H1 (cell line): ENCODE data around the gene TTC21A.

Experiments
- BACH1 ChIP-seq: IDR thresholded peaks from 2 replicates; pipeline ENCODE4 v1.6.1; 2012; ENCODE audit warnings: low read length, improper control_type of control experiment
- CEBPB ChIP-seq: IDR thresholded peaks from 2 replicates; pipeline ENCODE4 v1.6.1; 2012; ENCODE audit warnings: low read depth, low read length
- EZH2 ChIP-seq: fragments of 200-600 bp; sonication (generic); IDR thresholded peaks from 2 replicates; pipeline ENCODE4 v1.7.1; 2012; ENCODE audit warnings: low read depth, mild to moderate bottlenecking, moderate library complexity, low read length, inconsistent platforms; ENCODE audit not compliant: severe bottlenecking
- GABPA ChIP-seq: IDR thresholded peaks from 2 replicates; pipeline ENCODE4 v1.6.1; 2011; ENCODE audit warnings: mild to moderate bottlenecking, low read length, moderate library complexity, borderline replicate concordance; ENCODE audit not compliant: insufficient read depth
- MAFK ChIP-seq: IDR thresholded peaks from 2 replicates; pipeline ENCODE4 v1.6.1; 2012; ENCODE audit warnings: low read depth, mild to moderate bottlenecking, improper control_type of control experiment, low read length
- POLR2A ChIP-seq, 2 experiments: IDR thresholded peaks; 1 replicate in 1 of 2; 2 replicates in 1 of 2; pipeline ENCODE4 v1.6.1; 2011; ENCODE audit warnings: low read depth in 2 of 2, low read length in 2 of 2, mild to moderate bottlenecking in 2 of 2; ENCODE audit errors: control extremely low read depth in 1 of 2
- POLR2AphosphoS5 ChIP-seq: IDR thresholded peaks from 2 replicates; pipeline ENCODE4 v1.6.1; 2011; ENCODE audit warnings: low read depth, low read length
- TBP ChIP-seq: IDR thresholded peaks from 2 replicates; pipeline ENCODE4 v1.6.1; 2011; ENCODE audit warnings: low read depth, low read length, improper control_type of control experiment
- TF ChIP-seq, protein P1 (sequence below), 3 experiments: IDR thresholded peaks; 1 replicate in 2 of 3; 2 replicates in 1 of 3; pipeline versions ENCODE4 v1.5.1 to v1.6.1; 2011; ENCODE audit warnings: low read length in 3 of 3, mild to moderate bottlenecking in 3 of 3, inconsistent platforms in 2 of 3, low read depth in 1 of 3, moderate library complexity in 1 of 3; ENCODE audit not compliant: insufficient read depth in 1 of 3; ENCODE audit errors: control extremely low read depth in 1 of 3

DNA sequence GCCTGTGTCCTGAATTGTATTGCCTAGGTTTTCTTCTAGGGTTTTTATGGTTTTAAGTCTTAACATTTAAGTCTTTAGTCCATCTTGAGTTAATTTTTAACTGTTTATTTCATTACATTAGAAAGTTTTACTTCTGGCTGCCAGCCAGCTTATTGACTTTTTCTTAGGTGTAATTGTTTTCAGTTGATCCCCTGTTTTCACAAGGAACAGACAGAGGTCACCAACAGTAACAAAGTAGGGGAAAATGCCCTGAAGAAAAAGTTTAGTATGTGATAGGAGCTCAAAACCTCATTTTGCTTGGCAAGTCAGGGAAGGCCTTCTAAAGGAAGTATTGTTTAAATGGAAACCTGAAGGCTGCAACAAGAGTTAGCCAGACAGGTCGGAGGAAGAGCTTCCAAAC is 45.3 kb upstream of the TTC21A start:
- TF ChIP-seq, protein P1, sequence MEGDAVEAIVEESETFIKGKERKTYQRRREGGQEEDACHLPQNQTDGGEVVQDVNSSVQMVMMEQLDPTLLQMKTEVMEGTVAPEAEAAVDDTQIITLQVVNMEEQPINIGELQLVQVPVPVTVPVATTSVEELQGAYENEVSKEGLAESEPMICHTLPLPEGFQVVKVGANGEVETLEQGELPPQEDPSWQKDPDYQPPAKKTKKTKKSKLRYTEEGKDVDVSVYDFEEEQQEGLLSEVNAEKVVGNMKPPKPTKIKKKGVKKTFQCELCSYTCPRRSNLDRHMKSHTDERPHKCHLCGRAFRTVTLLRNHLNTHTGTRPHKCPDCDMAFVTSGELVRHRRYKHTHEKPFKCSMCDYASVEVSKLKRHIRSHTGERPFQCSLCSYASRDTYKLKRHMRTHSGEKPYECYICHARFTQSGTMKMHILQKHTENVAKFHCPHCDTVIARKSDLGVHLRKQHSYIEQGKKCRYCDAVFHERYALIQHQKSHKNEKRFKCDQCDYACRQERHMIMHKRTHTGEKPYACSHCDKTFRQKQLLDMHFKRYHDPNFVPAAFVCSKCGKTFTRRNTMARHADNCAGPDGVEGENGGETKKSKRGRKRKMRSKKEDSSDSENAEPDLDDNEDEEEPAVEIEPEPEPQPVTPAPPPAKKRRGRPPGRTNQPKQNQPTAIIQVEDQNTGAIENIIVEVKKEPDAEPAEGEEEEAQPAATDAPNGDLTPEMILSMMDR (IDR thresholded peaks at IDR 0.05; ENCODE audit: control extremely low read depth in 1 of 3, insufficient read depth in 1 of 3, low read depth in 1 of 3, low read length in 3 of 3): no peak
- TF ChIP-seq BACH1 (no peak), TBP (no peak), POLR2AphosphoS5 (no peak), MAFK (no peak), GABPA (no peak), POLR2A (IDR thresholded peaks at IDR 0.05; ENCODE audit: control extremely low read depth in 1 of 2, low read depth in 2 of 2, low read length in 2 of 2) (no peak), EZH2 (no peak), CEBPB (no peak)
